Peyer's patch (tissue), 4 donors: ENCODE results near the gene TXNL1.

Experiments used
- CTCF ChIP-seq, 6 experiments: fragments of 450-650 bp in 4 of 6; fragments of 200-600 bp in 2 of 6; sonication (generic) in 1 of 6; IDR thresholded peaks; one replicate each; pipeline ENCODE4 v1.5.1; 2017 to 2019; ENCODE audit warnings: antibody characterized with exemption in 6 of 6, mild to moderate bottlenecking in 3 of 6, moderate library complexity in 1 of 6
- POLR2A ChIP-seq, 2 donors: fragments of 450-650 bp; IDR thresholded peaks; one replicate each; pipeline ENCODE4 v1.5.1; 2017; ENCODE audit warnings: antibody characterized with exemption in 2 of 2, mild to moderate bottlenecking in 2 of 2, moderate library complexity in 2 of 2

GRCh38 chr18:56662063-56662408 lies 23.6 kb upstream of the TXNL1 start:
- TF ChIP-seq CTCF (IDR thresholded peaks at IDR 0.05) (no peak), POLR2A (IDR thresholded peaks at IDR 0.05) (no peak)
